ENCODE measurements around the gene PRMT7. TPM values are rescaled to one million over a fixed set of nuclear protein-coding genes. Genes with fewer than 3 reads are reported as not detected.

The PRMT7 gene
- total and polyA plus RNA-seq, 9 donors: 27.8 to 43.4 (median 37.8) TPM

GRCh38 chr16:68282064-68282452 is 28.8 kb upstream of the PRMT7 start:
- Histone ChIP-seq H3K4me3 (no peak overlapping the region), H3K27me3 (no peaks in the 10 kb centered on the region), H3K36me3 (no peaks in the 10 kb centered on the region), H3K9me3 (no peaks in the 10 kb centered on the region), H3K4me1 (ENCODE audit: insufficient read depth) (no peaks in the 10 kb centered on the region), H3K27ac (no peak overlapping the region)
- WGBS, 3 donors: 65 to 78% (median 75%) methylated on average over 4 of the region's 4 CpGs
- TF ChIP-seq POLR2A (IDR thresholded peaks at IDR 0.05): no peak
- no peak for TF ChIP-seq CTCF (IDR thresholded peaks at IDR 0.05)
- TF ChIP-seq EP300 (IDR thresholded peaks at IDR 0.05): no peak
- intact Hi-C loops (cut with DNase I): no loop called here
- no peak for DNase-seq

GRCh38 chr16:68283346-68283745 is 27.5 kb upstream of the PRMT7 start:
- Histone ChIP-seq H3K4me1 (ENCODE audit: insufficient read depth) (no peaks in the 10 kb centered on the region), H3K4me3 (no peak overlapping the region), H3K36me3 (no peaks in the 10 kb centered on the region), H3K27ac (no peak overlapping the region), H3K27me3 (no peaks in the 10 kb centered on the region), H3K9me3 (no peaks in the 10 kb centered on the region)
- no peak for DNase-seq
- 57 to 82% (median 69%) methylated on average over 5 of the region's 5 CpGs for WGBS, 3 donors
- intact Hi-C loops (cut with DNase I): no loop called here
- TF ChIP-seq CTCF (IDR thresholded peaks at IDR 0.05) (no peak), POLR2A (IDR thresholded peaks at IDR 0.05) (no peak), EP300 (IDR thresholded peaks at IDR 0.05) (no peak)

- H3K27ac ChIP-seq: no peak overlapping the region
- no peaks in the 10 kb centered on the region for H3K27me3 ChIP-seq
- no peak for TF ChIP-seq POLR2A (IDR thresholded peaks at IDR 0.05)
- TF ChIP-seq EP300 (IDR thresholded peaks at IDR 0.05): no peak
- no peak for TF ChIP-seq CTCF (IDR thresholded peaks at IDR 0.05)
- H3K4me3 ChIP-seq: no peak overlapping the region
- 59 to 67% (median 67%) methylated on average over 9 of the region's 9 CpGs for WGBS, 3 donors
- no peaks in the 10 kb centered on the region for H3K36me3 ChIP-seq
- no peaks in the 10 kb centered on the region for H3K9me3 ChIP-seq
- H3K4me1 ChIP-seq (ENCODE audit: insufficient read depth): no peaks in the 10 kb centered on the region
- no peak for DNase-seq
- intact Hi-C loops (cut with DNase I): no loop called here
Measured at GRCh38 chr16:68283801-68284598, 26.8 kb upstream of the PRMT7 start.

GRCh38 chr16:68284847-68285246 is 26.0 kb upstream of the PRMT7 start:
- intact Hi-C loops (cut with DNase I): no loop called here
- Histone ChIP-seq H3K4me3 (no peak overlapping the region), H3K27me3 (no peaks in the 10 kb centered on the region), H3K9me3 (no peaks in the 10 kb centered on the region), H3K36me3 (no peaks in the 10 kb centered on the region), H3K4me1 (ENCODE audit: insufficient read depth) (no peaks in the 10 kb centered on the region), H3K27ac (no peak overlapping the region)
- no peak for TF ChIP-seq CTCF (IDR thresholded peaks at IDR 0.05)
- no peak for TF ChIP-seq POLR2A (IDR thresholded peaks at IDR 0.05)
- TF ChIP-seq EP300 (IDR thresholded peaks at IDR 0.05): no peak
- 74 to 80% (median 79%) methylated on average over 5 of the region's 5 CpGs for WGBS, 3 donors
- no peak for DNase-seq

Measured in ovary (tissue), 9 donors.